Keratinocyte (primary cell): ENCODE results near the gene TFF3. TPM values are rescaled to one million over a fixed set of nuclear protein-coding genes. Genes with fewer than 3 reads are reported as not detected.

Experiments used
- DNase-seq: peaks from one replicate; pipeline ENCODE4 v3.0.0-alpha.2; 2011; ENCODE audit warnings: low read depth, missing footprints, low spot score
- FAIRE-seq: peaks from 2 replicates; lab custom pipeline; 2011; peaks lifted over from hg19 to GRCh38; lab: Jason Lieb, UNC
- H2AFZ ChIP-seq: 2 replicates; pipeline ENCODE4 v1.6.0; 2012; ENCODE audit warnings: low read length, control low read depth, inconsistent platforms; ENCODE audit not compliant: control insufficient read depth
- H3K27ac ChIP-seq: 2 replicates; pipeline ENCODE4 v1.5.1; 2011; ENCODE audit warnings: low read length; ENCODE audit not compliant: control insufficient read depth, insufficient read depth
- H3K27me3 ChIP-seq: 3 replicates; pipeline ENCODE4 v1.6.0; 2011; ENCODE audit warnings: low read length; ENCODE audit not compliant: control insufficient read depth, insufficient read depth; ENCODE audit errors: extremely low read depth
- H3K36me3 ChIP-seq, 2 experiments: 2 replicates in 1 of 2; 3 replicates in 1 of 2; pipeline ENCODE4 v1.5.1; 2011; ENCODE audit warnings: low read length in 2 of 2, mild to moderate bottlenecking in 1 of 2; ENCODE audit not compliant: control insufficient read depth in 2 of 2, insufficient read depth in 2 of 2; ENCODE audit errors: extremely low read depth in 1 of 2
- H3K4me1 ChIP-seq: 3 replicates; pipeline ENCODE4 v1.5.1; 2011; ENCODE audit warnings: low read length; ENCODE audit not compliant: control insufficient read depth, insufficient read depth; ENCODE audit errors: extremely low read depth
- H3K4me2 ChIP-seq: 3 replicates; pipeline ENCODE4 v1.6.0; 2011; ENCODE audit warnings: low read depth, low read length; ENCODE audit not compliant: control insufficient read depth, insufficient read depth; ENCODE audit errors: extremely low read depth
- H3K4me3 ChIP-seq, 3 experiments: fragments of 200-600 bp in 1 of 3; sonication (generic) in 1 of 3; 2 replicates in 2 of 3; 3 replicates in 1 of 3; pipeline ENCODE4 v1.5.1; 2011 to 2016; ENCODE audit warnings: low read length in 3 of 3, mild to moderate bottlenecking in 3 of 3, control low read depth in 2 of 3, inconsistent platforms in 1 of 3, low read depth in 1 of 3, mixed read lengths in 1 of 3, mixed run types in 1 of 3, moderate library complexity in 1 of 3; ENCODE audit not compliant: control insufficient read depth in 2 of 3, insufficient read depth in 2 of 3; ENCODE audit errors: extremely low read depth in 1 of 3
- H3K79me2 ChIP-seq: 2 replicates; pipeline ENCODE4 v1.6.0; 2012; ENCODE audit warnings: low read length; ENCODE audit not compliant: control insufficient read depth, insufficient read depth
- H3K9ac ChIP-seq: 3 replicates; pipeline ENCODE4 v1.6.0; 2011; ENCODE audit warnings: low read length; ENCODE audit not compliant: control insufficient read depth, insufficient read depth; ENCODE audit errors: extremely low read depth
- H3K9me1 ChIP-seq: 3 replicates; pipeline ENCODE4 v1.6.0; 2011; ENCODE audit warnings: low read length; ENCODE audit not compliant: control insufficient read depth, insufficient read depth; ENCODE audit errors: extremely low read depth
- H3K9me3 ChIP-seq: 2 replicates; pipeline ENCODE4 v1.5.1; 2012; ENCODE audit warnings: low read depth, low read length; ENCODE audit not compliant: control insufficient read depth
- H4K20me1 ChIP-seq: 3 replicates; pipeline ENCODE4 v1.6.0; 2011; ENCODE audit warnings: low read length; ENCODE audit not compliant: control insufficient read depth, insufficient read depth; ENCODE audit errors: extremely low read depth
- EZH2 ChIP-seq: IDR thresholded peaks from one replicate; pipeline ENCODE4 v1.6.1; 2012; ENCODE audit warnings: inconsistent platforms, mild to moderate bottlenecking, low read length, moderate library complexity
- dilution Hi-C: fragments of 300-500 bp; cut with MboI; formaldehyde crosslinking; loops from one replicate; pipeline ENCODE4 v1.7.0; 2020; ENCODE audit warnings: low sequenced_read_pairs; ENCODE audit not compliant: extremely low pct_ligation_motif_present
- polyA plus RNA-seq, 5 experiments: library from polyadenylated mRNA; depleted of rRNA in 3 of 5; stranded (reverse) in 3 of 5; stranded (forward) in 1 of 5; unstranded in 1 of 5; fragments of >200 nt; gene quantifications; 1 replicate in 1 of 5; 2 replicates in 3 of 5; 3 replicates in 1 of 5; pipeline versions ENCODE4 v1.2.1 to v1.2.3, GENCODE V29; 2011 to 2012; ENCODE audit warnings: missing spikeins in 2 of 5, low read depth in 1 of 5, low replicate concordance in 1 of 5
- TF ChIP-seq, protein P1 (sequence below), 3 experiments: IDR thresholded peaks in 1 of 3; conservative IDR thresholded peaks in 1 of 3; optimal IDR thresholded peaks in 1 of 3; 2 replicates in 2 of 3; 3 replicates in 1 of 3; pipeline versions ENCODE3 to v1.5.1; 2011; ENCODE audit warnings: low read length in 3 of 3, mild to moderate bottlenecking in 3 of 3, moderate library complexity in 2 of 3, control low read depth in 1 of 3, inconsistent platforms in 1 of 3; ENCODE audit not compliant: insufficient read depth in 2 of 3; ENCODE audit errors: extremely low read depth in 1 of 3

TFF3 gene
- polyA plus RNA-seq, 1 donor (not counting 4 experiments of a cell fraction or from before 2014, with no cell fraction given) = not detected

DNA sequence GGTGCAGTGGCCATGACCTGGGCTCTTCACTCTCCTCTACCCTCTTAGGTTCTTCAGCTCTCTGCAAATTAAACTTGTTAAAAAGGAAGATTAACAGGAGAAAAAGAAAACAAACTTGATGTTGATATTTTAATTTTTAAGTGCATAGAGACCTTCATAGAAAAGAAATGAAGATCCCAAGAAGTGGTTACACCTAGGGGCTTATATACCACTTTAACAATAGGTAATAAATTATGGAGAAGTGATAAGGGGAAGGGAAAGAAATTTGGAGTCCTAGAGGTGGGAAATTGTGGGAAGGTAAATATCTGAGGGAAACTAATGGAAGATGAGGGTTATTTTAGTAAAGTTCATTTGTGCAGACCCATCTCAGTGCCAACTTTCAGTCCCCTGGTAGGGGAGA, 16.5 kb upstream of the TFF3 start:
- dilution Hi-C loops = no loop called here

DNA sequence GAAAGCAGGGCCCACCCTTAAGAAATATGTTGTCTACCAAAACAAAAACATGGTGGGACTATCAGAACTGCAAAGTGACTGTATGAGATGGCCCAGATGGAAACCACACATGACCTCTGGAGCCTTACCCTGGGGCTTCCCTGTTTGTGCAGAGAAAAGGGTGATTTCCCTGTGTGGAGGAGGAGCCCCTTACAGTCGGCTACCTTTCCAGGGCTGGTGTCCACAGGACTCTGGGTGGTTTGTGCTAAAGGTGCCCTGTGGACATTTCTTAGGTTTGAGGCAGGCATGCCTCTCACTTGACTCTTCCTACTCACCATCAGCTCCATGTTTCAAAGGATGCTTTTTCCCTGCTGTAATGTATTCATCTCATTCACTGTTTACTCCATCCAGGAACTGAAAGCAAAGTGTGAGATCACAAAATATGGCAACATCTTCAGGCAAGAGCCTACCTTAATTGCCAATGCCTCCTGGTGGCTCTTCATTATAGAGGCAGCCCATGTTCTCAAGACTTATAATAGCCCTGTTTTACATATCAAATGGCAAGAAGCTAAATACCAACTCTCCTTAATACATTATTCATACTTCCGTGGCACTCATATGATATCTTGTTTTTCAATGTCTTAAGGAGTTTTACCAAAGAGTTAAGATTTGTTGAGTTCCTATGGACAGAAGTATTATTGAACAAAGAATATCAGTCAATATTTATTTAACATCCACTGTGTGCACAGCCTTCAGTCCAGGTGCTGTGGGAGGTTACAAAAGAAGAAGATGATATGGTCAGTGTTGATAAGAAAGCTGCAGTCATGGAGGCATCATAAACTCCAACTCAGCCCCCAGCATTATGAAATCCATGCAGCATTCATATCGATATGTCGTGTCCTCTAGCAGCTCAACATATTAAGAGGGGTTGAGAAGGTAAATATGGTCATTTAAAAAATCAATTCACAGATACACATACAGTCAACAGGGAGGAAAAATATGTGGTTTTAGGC, 15.5 kb upstream of the TFF3 start:
- no peak overlapping the region for H3K9ac ChIP-seq
- H3K9me1 ChIP-seq = no peaks in the 10 kb centered on the region
- TF ChIP-seq, protein P1, sequence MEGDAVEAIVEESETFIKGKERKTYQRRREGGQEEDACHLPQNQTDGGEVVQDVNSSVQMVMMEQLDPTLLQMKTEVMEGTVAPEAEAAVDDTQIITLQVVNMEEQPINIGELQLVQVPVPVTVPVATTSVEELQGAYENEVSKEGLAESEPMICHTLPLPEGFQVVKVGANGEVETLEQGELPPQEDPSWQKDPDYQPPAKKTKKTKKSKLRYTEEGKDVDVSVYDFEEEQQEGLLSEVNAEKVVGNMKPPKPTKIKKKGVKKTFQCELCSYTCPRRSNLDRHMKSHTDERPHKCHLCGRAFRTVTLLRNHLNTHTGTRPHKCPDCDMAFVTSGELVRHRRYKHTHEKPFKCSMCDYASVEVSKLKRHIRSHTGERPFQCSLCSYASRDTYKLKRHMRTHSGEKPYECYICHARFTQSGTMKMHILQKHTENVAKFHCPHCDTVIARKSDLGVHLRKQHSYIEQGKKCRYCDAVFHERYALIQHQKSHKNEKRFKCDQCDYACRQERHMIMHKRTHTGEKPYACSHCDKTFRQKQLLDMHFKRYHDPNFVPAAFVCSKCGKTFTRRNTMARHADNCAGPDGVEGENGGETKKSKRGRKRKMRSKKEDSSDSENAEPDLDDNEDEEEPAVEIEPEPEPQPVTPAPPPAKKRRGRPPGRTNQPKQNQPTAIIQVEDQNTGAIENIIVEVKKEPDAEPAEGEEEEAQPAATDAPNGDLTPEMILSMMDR (optimal IDR thresholded peaks at IDR 0.05 in 1 of 3, IDR thresholded peaks at IDR 0.05 in 1 of 3, conservative IDR thresholded peaks at IDR 0.05 in 1 of 3; ENCODE audit: extremely low read depth in 1 of 3, insufficient read depth in 2 of 3, low read length in 3 of 3) = no peak
- TF ChIP-seq EZH2 = no peak
- H3K27me3 ChIP-seq = peaks cover 11% of the 10 kb centered on the region
- H3K27ac ChIP-seq = no peak overlapping the region
- DNase-seq (no peak), FAIRE-seq (no peak)
- no peak overlapping the region for H2AFZ ChIP-seq
- H3K4me3 ChIP-seq = no peak overlapping the region
- no peak overlapping the region for H3K4me2 ChIP-seq
- dilution Hi-C loops = no loop called here
- no peaks in the 10 kb centered on the region for H4K20me1 ChIP-seq
- no peaks in the 10 kb centered on the region for H3K79me2 ChIP-seq
- H3K9me3 ChIP-seq = no peaks in the 10 kb centered on the region
- no peaks in the 10 kb centered on the region for H3K4me1 ChIP-seq
- H3K36me3 ChIP-seq = no peaks in the 10 kb centered on the region

More for the DNA sequence above, 16.5 kb upstream of the TFF3 start:
- FAIRE-seq (no peak), DNase-seq (no peak)
- no peak overlapping the region for H3K4me3 ChIP-seq
- no peak overlapping the region for H3K9ac ChIP-seq
- no peaks in the 10 kb centered on the region for H4K20me1 ChIP-seq
- no peaks in the 10 kb centered on the region for H3K4me1 ChIP-seq
- no peak overlapping the region for H3K4me2 ChIP-seq
- H3K79me2 ChIP-seq = no peaks in the 10 kb centered on the region
- no peak for TF ChIP-seq EZH2
- peaks cover 15% of the 10 kb centered on the region for H3K27me3 ChIP-seq
- no peaks in the 10 kb centered on the region for H3K36me3 ChIP-seq
- no peaks in the 10 kb centered on the region for H3K9me1 ChIP-seq
- no peak overlapping the region for H2AFZ ChIP-seq
- H3K9me3 ChIP-seq = no peaks in the 10 kb centered on the region
- no peak overlapping the region for H3K27ac ChIP-seq
